ENCODE measurements around the gene ASIC4. TPM values are rescaled to one million over a fixed set of nuclear protein-coding genes. Genes with fewer than 3 reads are reported as not detected.

Gene ASIC4
- total RNA-seq, 4 donors from 2014 or later, result not detected

DNA sequence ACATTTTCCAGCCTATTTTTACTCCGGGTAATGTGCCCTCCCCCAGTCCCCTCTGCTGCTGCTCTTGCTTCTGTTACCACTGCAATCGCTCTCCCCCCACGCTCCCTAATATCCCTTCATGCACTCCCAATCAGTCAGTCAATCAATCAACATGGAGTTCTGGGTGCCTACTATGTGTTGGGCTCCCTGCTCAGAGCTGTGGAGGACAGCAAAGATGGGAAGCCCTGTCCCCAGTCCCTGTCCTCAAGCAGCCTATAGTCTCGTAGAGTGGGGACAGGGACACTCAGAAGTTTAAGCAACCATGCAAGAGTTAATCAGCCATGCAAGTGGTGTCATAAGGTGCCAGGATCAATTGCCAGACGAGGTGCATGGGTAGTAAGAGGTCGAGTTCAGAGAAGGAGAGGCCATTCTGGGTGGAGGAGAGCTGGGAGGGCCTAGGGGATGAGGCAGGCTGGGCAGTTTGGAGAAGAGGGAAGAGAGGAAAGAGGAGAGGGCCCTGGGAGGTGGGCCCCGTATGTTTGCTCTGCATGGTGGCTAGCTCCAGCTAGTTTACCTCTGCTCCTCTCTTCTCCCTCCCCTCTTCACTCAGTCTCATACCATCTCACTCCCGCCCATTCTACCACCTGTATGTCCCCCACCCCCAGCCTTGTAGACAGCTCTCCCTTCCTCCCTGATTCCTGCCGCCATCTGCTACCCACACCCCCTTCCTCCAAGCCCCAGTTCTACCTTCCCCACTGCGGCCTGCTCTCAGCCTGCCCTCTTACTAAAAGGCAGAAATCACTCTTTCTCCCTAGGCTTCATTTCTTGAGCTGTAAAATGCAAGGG is 3.9 kb downstream of the ASIC4 start:
- H3K36me3 ChIP-seq, result no peaks in the 10 kb centered on the region
- intact Hi-C loops (cut with DNase I), result no loop called here
- WGBS, 2 donors, result 49 to 57% methylated on average over 9 to 10 of the region's 10 CpGs
- DNase-seq, result no peak
- H3K9me3 ChIP-seq, result no peaks in the 10 kb centered on the region
- peaks cover 19 to 41% (median 20%) of the 10 kb centered on the region in 3 donors for H3K4me1 ChIP-seq
- TF ChIP-seq, protein P1, sequence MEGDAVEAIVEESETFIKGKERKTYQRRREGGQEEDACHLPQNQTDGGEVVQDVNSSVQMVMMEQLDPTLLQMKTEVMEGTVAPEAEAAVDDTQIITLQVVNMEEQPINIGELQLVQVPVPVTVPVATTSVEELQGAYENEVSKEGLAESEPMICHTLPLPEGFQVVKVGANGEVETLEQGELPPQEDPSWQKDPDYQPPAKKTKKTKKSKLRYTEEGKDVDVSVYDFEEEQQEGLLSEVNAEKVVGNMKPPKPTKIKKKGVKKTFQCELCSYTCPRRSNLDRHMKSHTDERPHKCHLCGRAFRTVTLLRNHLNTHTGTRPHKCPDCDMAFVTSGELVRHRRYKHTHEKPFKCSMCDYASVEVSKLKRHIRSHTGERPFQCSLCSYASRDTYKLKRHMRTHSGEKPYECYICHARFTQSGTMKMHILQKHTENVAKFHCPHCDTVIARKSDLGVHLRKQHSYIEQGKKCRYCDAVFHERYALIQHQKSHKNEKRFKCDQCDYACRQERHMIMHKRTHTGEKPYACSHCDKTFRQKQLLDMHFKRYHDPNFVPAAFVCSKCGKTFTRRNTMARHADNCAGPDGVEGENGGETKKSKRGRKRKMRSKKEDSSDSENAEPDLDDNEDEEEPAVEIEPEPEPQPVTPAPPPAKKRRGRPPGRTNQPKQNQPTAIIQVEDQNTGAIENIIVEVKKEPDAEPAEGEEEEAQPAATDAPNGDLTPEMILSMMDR (IDR thresholded peaks at IDR 0.05), result no peak
- no peak for TF ChIP-seq POLR2A (IDR thresholded peaks at IDR 0.05)
- peaks cover 11 to 100% (median 15%) of the 10 kb centered on the region in 4 donors for H3K27me3 ChIP-seq
- no peak overlapping the region for H3K4me3 ChIP-seq
- no peak overlapping the region for H3K27ac ChIP-seq

DNA sequence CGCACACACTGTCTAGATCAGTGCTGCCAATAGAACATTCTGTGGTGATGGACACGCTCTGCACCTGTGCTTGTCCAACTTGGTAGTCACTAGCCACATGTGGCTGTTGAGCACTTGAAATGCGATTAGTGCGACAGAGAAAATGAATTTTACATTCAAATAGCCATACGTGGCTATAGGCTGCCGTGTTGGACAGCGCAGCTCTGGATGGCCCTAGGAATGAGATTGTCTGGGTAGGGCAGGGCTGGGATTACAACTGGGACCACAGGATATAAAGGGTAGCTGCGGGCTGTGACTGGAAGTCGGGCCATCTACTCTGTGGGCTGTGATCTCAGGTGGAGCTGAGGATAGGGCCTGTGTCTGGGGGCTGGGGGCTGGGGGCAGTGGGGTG is 5.2 kb downstream of the ASIC4 start:
- peaks cover 5 to 100% (median 9%) of the 10 kb centered on the region in 4 donors for H3K27me3 ChIP-seq
- WGBS, 2 donors, result 83 to 91% methylated on average over 9 of the region's 9 CpGs
- H3K27ac ChIP-seq, result no peak overlapping the region
- no peak overlapping the region for H3K4me3 ChIP-seq
- no peak for TF ChIP-seq POLR2A (IDR thresholded peaks at IDR 0.05)
- TF ChIP-seq, protein P1 (IDR thresholded peaks at IDR 0.05), result no peak
- intact Hi-C loops (cut with DNase I), result no loop called here
- no peak for DNase-seq
- peaks cover 17 to 34% (median 21%) of the 10 kb centered on the region in 3 donors for H3K4me1 ChIP-seq
- H3K36me3 ChIP-seq, result no peaks in the 10 kb centered on the region
- no peaks in the 10 kb centered on the region for H3K9me3 ChIP-seq

DNA sequence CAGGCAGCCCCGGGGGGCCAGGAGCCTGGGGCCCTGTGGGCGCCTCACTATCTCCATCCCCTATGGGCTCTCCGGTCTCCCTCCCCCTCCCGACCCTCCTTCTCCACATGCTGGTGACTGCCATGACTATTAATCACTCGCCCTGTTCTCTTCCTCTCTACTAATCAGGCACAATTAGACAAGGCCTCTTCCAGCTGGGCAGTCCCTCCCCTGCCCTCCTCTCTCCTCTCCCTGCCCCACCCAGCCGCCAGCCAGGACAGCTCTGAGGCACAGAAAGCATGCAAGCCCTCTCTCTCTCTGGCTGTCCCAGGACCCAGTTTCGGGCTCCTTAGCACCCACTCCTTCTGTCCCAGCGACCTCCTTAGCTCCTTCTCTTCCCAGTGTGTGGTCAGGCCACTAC is 5.8 kb downstream of the ASIC4 start:
- 62 to 64% methylated on average over 8 of the region's 8 CpGs for WGBS, 2 donors
- H3K4me1 ChIP-seq, result peaks cover 17 to 30% (median 21%) of the 10 kb centered on the region in 3 donors
- peaks cover 5 to 100% (median 7%) of the 10 kb centered on the region in 4 donors for H3K27me3 ChIP-seq
- TF ChIP-seq, protein P1 (IDR thresholded peaks at IDR 0.05), result no peak
- no peak for TF ChIP-seq POLR2A (IDR thresholded peaks at IDR 0.05)
- no peak for DNase-seq
- H3K27ac ChIP-seq, result no peak overlapping the region
- no peaks in the 10 kb centered on the region for H3K36me3 ChIP-seq
- intact Hi-C loops (cut with DNase I), result loop anchor here (5.0 kb wide), 1 partner anchor 43 kb away; no protein-coding TSS in a partner anchor
- H3K9me3 ChIP-seq, result no peaks in the 10 kb centered on the region
- no peak overlapping the region for H3K4me3 ChIP-seq

DNA sequence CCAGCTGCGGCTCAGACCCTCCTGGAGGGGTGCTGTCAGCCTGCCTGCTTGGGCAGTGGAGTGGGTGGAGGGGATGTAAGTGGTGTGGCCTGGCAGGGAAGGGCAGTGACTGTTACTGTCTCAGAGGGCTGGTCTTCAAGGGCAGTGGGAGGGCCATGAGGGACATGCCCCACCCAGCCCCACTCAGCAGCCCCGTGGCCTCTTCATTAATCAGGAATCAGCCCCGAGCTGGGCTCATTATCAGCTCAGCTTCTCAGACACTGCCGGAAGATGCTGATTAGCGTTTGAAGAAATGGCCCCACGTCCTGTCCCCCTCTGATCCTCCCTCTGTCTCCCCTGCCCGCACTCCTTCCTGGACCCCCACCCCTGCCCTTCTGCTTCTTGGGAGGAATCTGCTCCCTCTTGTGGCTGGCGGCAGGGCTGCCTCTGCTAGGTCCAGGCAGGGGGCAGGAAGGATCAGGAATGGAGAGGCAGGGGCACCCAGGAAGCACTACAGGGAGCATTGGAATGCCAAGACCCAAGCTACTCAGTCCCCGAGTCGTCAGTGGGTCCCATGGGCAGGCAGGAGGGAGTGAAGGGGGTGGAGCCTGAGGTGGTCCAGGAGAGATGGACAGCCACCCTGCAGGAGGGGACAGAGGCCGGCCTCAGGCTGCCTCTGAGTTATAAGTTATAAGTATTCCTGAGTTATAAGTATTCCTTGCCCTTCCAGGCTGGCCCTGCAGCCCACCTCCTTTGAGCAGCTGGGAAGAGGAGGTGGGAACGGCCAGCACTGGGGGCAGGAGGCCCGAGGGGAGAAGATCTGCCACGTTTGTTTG is 7.0 kb downstream of the ASIC4 start:
- no peak for TF ChIP-seq POLR2A (IDR thresholded peaks at IDR 0.05)
- TF ChIP-seq, protein P1 (IDR thresholded peaks at IDR 0.05), result peak in 4 of 6 experiments; percentile 42 to 53 (median 44)
- no peak for DNase-seq
- WGBS, 2 donors, result 16 to 26% methylated on average over 9 to 12 of the region's 14 CpGs
- Histone ChIP-seq H3K36me3 (no peaks in the 10 kb centered on the region), H3K27ac (peak overlapping the region in 2 of 4 donors; percentile 45 to 58), H3K9me3 (no peaks in the 10 kb centered on the region), H3K27me3 (peaks cover 5 to 100% (median 7%) of the 10 kb centered on the region in 4 donors), H3K4me1 (peaks cover 17 to 30% (median 21%) of the 10 kb centered on the region in 3 donors), H3K4me3 (no peak overlapping the region)
- intact Hi-C loops (cut with DNase I), result loop anchor here (5.0 kb wide), 1 partner anchor 44 kb away; no protein-coding TSS in a partner anchor
